Lower leg skin (tissue), 4 donors: ENCODE data around the gene HAX1. TPM values are rescaled to one million over a fixed set of nuclear protein-coding genes. Genes with fewer than 3 reads are reported as not detected.

Experiments
- DNase-seq, 2 donors: peaks; one replicate each; pipeline ENCODE4 v3.0.0-alpha.2; 2019; ENCODE audit warnings: low spot score in 2 of 2
- H3K4me3 ChIP-seq: fragments of 200-600 bp; sonication (generic); 2 replicates; pipeline ENCODE4 v1.5.1; 2017; ENCODE audit warnings: mild to moderate bottlenecking, low read depth; ENCODE audit not compliant: poor library complexity, severe bottlenecking
- CTCF ChIP-seq, 3 donors: fragments of 450-650 bp; IDR thresholded peaks; one replicate each; pipeline ENCODE4 v1.5.1; 2016; ENCODE audit warnings: antibody characterized with exemption in 3 of 3, mild to moderate bottlenecking in 3 of 3, moderate library complexity in 2 of 3
- POLR2A ChIP-seq, 2 donors: fragments of 450-650 bp; IDR thresholded peaks; one replicate each; pipeline ENCODE4 v1.6.1; 2016 to 2017; ENCODE audit warnings: antibody characterized with exemption in 2 of 2, mild to moderate bottlenecking in 1 of 2, moderate library complexity in 1 of 2
- WGBS, 2 donors: methylation state at CpG; one replicate each; pipeline ENCODE4 v1.1.5; 2018; 5-methylcytosine and 5-hydroxymethylcytosine counted together
- intact Hi-C: fragments of 100-400 bp; cut with DNase I; formaldehyde crosslinking; loops from one replicate; pipeline ENCODE4 v1.15.0; 2023; ENCODE audit warnings: low total_unique reads
- total RNA-seq, 4 donors: library from RNA; depleted of rRNA; stranded (reverse); fragments of >200 nt; gene quantifications; one replicate each; pipeline ENCODE4 v1.1.0, GENCODE V29; 2016

HAX1 gene
- total RNA-seq, 4 donors from 2014 or later, result 52.7 to 83.4 (median 71.6) TPM

GRCh38 chr1:154253671-154254070 lies 18.8 kb upstream of the HAX1 start:
- no peak overlapping the region for H3K4me3 ChIP-seq
- no peak for TF ChIP-seq CTCF (IDR thresholded peaks at IDR 0.05)
- intact Hi-C loops, result no loop called here
- DNase-seq, result no peak
- 91 to 94% methylated on average over 7 of the region's 7 CpGs for WGBS, 2 donors

GRCh38 chr1:154256686-154257085 lies 15.7 kb upstream of the HAX1 start:
- intact Hi-C loops, result no loop called here
- no peak for DNase-seq
- TF ChIP-seq CTCF (IDR thresholded peaks at IDR 0.05) (no peak), POLR2A (IDR thresholded peaks at IDR 0.05) (no peak)
- H3K4me3 ChIP-seq, result no peak overlapping the region

GRCh38 chr1:154258784-154259183 lies 13.6 kb upstream of the HAX1 start:
- H3K4me3 ChIP-seq, result no peak overlapping the region
- TF ChIP-seq POLR2A (IDR thresholded peaks at IDR 0.05), result no peak
- no peak for TF ChIP-seq CTCF (IDR thresholded peaks at IDR 0.05)
- intact Hi-C loops, result no loop called here
- 91 to 96% methylated on average over 2 of the region's 2 CpGs for WGBS, 2 donors
- DNase-seq, result no peak

- no peak for DNase-seq
- no peak for TF ChIP-seq CTCF (IDR thresholded peaks at IDR 0.05)
- TF ChIP-seq POLR2A (IDR thresholded peaks at IDR 0.05), result no peak
- 84 to 86% methylated on average over 1 of the region's 1 CpG for WGBS, 2 donors
- intact Hi-C loops, result loop anchor here (10.0 kb wide), 1 partner anchor 75 kb away; no protein-coding TSS in a partner anchor
- no peak overlapping the region for H3K4me3 ChIP-seq
Measured at GRCh38 chr1:154260127-154260526, 12.3 kb upstream of the HAX1 start.

GRCh38 chr1:154263465-154264332 lies 8.7 kb upstream of the HAX1 start:
- intact Hi-C loops, result loop anchor here (10.0 kb wide), 1 partner anchor 79 kb away; no protein-coding TSS in a partner anchor
- H3K4me3 ChIP-seq, result no peak overlapping the region
- WGBS, 2 donors, result 66 to 70% methylated on average over 6 of the region's 6 CpGs
- TF ChIP-seq CTCF (IDR thresholded peaks at IDR 0.05), result no peak
- no peak for TF ChIP-seq POLR2A (IDR thresholded peaks at IDR 0.05)
- no peak for DNase-seq
